ENCODE measurements around the gene ANKRD44. TPM values are rescaled to one million over a fixed set of nuclear protein-coding genes. Genes with fewer than 3 reads are reported as not detected.

ANKRD44 gene
- total RNA-seq, 1 experiment from 2014 or later, result 2.4 TPM

- no TSS peak for BruUV-seq (replicated peaks)
- ChIA-PET POLR2A (ENCODE audit: unreplicated experiment) (no interaction called here), CTCF (no interaction called here)
- H3K4me2 ChIP-seq (ENCODE audit: low read length), result peak overlapping the region; percentile 90
- H3K27me3 ChIP-seq (ENCODE audit: low read length), result no peaks in the 10 kb centered on the region
- 0 out of 2 replicates have a peak, but pooled peaks cover 4% of the 10 kb centered on the region for H4K20me1 ChIP-seq (ENCODE audit: low read length)
- TF ChIP-seq CTCF (conservative IDR thresholded peaks at IDR 0.05; ENCODE audit: low read depth, low read length) (no peak), EZH2 (IDR thresholded peaks at IDR 0.05; ENCODE audit: low read length, unreplicated experiment) (no peak), EZH2phosphoT487 (IDR thresholded peaks at IDR 0.05; ENCODE audit: borderline replicate concordance, low read length) (no peak)
- H3K79me2 ChIP-seq (ENCODE audit: low read length), result no peaks in the 10 kb centered on the region
- H3F3A ChIP-seq (ENCODE audit: low read length, unreplicated experiment), result no peaks in the 10 kb centered on the region
- H3K4me3 ChIP-seq (ENCODE audit: low read length), result peak overlapping the region; percentile 67
- H3K27ac ChIP-seq (ENCODE audit: low read length), result no peak overlapping the region
- ATAC-seq (no peak), DNase-seq (no peak)
- intact Hi-C loops (cut with micrococcal nuclease), result loop anchor here (1.0 to 10.0 kb wide), 5 partner anchors 68 to 295 kb away; no protein-coding TSS in a partner anchor
- H3K9me3 ChIP-seq (ENCODE audit: low read length), result no peaks in the 10 kb centered on the region
- no peaks in the 10 kb centered on the region for H3K9me2 ChIP-seq (replicated peaks; ENCODE audit: low read length)
- no peak overlapping the region for H3K9ac ChIP-seq (ENCODE audit: low read length)
- peak overlapping the region; percentile 79 for H2AFZ ChIP-seq (ENCODE audit: low read length)
- no peaks in the 10 kb centered on the region for H3K36me3 ChIP-seq (ENCODE audit: low read depth, low read length)
- peaks cover 32% of the 10 kb centered on the region for H3K4me1 ChIP-seq (ENCODE audit: insufficient read depth, low read length)
Measured at GRCh38 chr2:197309691-197310231, 819 bp downstream of the ANKRD44 start.

DNA sequence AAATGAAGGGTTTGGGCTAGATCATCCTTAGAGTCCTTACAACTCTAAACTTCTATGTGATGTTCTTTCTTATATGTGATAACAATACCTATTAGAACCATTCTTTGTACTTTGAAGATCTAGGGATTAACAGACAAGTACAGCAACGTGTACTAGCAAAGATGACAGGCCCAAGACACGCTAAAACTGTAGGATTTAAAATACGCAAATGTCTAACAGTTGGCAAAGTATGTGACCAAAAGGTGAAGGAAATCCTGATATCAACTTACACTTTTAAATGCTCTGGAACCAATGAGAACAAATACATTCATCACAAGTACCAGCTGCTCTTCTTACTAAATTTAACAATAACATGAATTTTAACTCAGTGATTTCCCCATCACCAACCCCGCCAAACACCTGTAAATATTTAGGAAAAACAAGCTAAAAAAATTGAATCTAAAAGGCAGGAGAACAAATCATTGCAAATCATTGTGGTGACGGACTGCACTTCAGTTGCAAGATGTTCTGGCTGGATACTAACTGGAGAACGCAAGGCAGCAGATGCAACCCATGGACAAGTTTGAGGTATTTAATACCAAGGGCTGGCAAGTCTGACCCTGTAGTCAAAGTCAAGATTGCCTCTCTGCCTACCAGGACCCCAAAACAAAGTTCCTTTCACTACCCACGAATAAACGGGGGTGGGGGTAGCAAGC is 1.4 kb downstream of the ANKRD44 start:
- Histone ChIP-seq H3K9ac (ENCODE audit: low read length) (no peak overlapping the region), H3K36me3 (ENCODE audit: low read depth, low read length) (no peaks in the 10 kb centered on the region), H3K9me2 (replicated peaks; ENCODE audit: low read length) (no peaks in the 10 kb centered on the region), H3K27me3 (ENCODE audit: low read length) (no peaks in the 10 kb centered on the region), H4K20me1 (ENCODE audit: low read length) (0 out of 2 replicates have a peak, but pooled peaks cover 4% of the 10 kb centered on the region), H3K9me3 (ENCODE audit: low read length) (no peaks in the 10 kb centered on the region), H3K27ac (ENCODE audit: low read length) (no peak overlapping the region), H3K4me3 (ENCODE audit: low read length) (peak overlapping the region; percentile 67; the same call in 1 of the 2 replicates), H2AFZ (ENCODE audit: low read length) (no peak overlapping the region), H3K79me2 (ENCODE audit: low read length) (no peaks in the 10 kb centered on the region), H3K4me1 (ENCODE audit: insufficient read depth, low read length) (peaks cover 38% of the 10 kb centered on the region), H3K4me2 (ENCODE audit: low read length) (peak overlapping the region; percentile 90), H3F3A (ENCODE audit: low read length, unreplicated experiment) (no peaks in the 10 kb centered on the region)
- TF ChIP-seq CTCF (conservative IDR thresholded peaks at IDR 0.05; ENCODE audit: low read depth, low read length) (no peak), EZH2 (IDR thresholded peaks at IDR 0.05; ENCODE audit: low read length, unreplicated experiment) (no peak), EZH2phosphoT487 (IDR thresholded peaks at IDR 0.05; ENCODE audit: borderline replicate concordance, low read length) (no peak)
- ATAC-seq, result no peak
- no peak for DNase-seq
- intact Hi-C loops (cut with micrococcal nuclease), result loop anchor here (10.0 kb wide), 2 partner anchors 174 to 294 kb away; no protein-coding TSS in a partner anchor
- CTCF ChIA-PET, result no interaction called here
- BruUV-seq (replicated peaks), result no TSS peak
- POLR2A ChIA-PET (ENCODE audit: unreplicated experiment), result no interaction called here

- ATAC-seq (no peak), DNase-seq (no peak)
- Histone ChIP-seq H3K9ac (ENCODE audit: low read length) (no peak overlapping the region), H3K27me3 (ENCODE audit: low read length) (no peaks in the 10 kb centered on the region), H3K4me1 (ENCODE audit: insufficient read depth, low read length) (peaks cover 42% of the 10 kb centered on the region), H3K9me2 (replicated peaks; ENCODE audit: low read length) (no peaks in the 10 kb centered on the region), H3K36me3 (ENCODE audit: low read depth, low read length) (no peaks in the 10 kb centered on the region), H2AFZ (ENCODE audit: low read length) (no peak overlapping the region), H4K20me1 (ENCODE audit: low read length) (0 out of 2 replicates have a peak, but pooled peaks cover 4% of the 10 kb centered on the region), H3K4me3 (ENCODE audit: low read length) (no peak overlapping the region), H3K9me3 (ENCODE audit: low read length) (no peaks in the 10 kb centered on the region), H3K27ac (ENCODE audit: low read length) (no peak overlapping the region), H3K79me2 (ENCODE audit: low read length) (no peaks in the 10 kb centered on the region), H3K4me2 (ENCODE audit: low read length) (no peak overlapping the region), H3F3A (ENCODE audit: low read length, unreplicated experiment) (no peaks in the 10 kb centered on the region)
- TF ChIP-seq EZH2phosphoT487 (IDR thresholded peaks at IDR 0.05; ENCODE audit: borderline replicate concordance, low read length), result no peak
- no peak for TF ChIP-seq EZH2 (IDR thresholded peaks at IDR 0.05; ENCODE audit: low read length, unreplicated experiment)
- TF ChIP-seq CTCF (conservative IDR thresholded peaks at IDR 0.05; ENCODE audit: low read depth, low read length), result no peak
- ChIA-PET CTCF (no interaction called here), POLR2A (ENCODE audit: unreplicated experiment) (no interaction called here)
- TSS peak; percentile 35 for BruUV-seq (replicated peaks)
- intact Hi-C loops (cut with micrococcal nuclease), result loop anchor here (10.0 kb wide), 2 partner anchors 174 to 294 kb away; no protein-coding TSS in a partner anchor
Measured at GRCh38 chr2:197308585-197308984, 2.0 kb downstream of the ANKRD44 start.

Measured in PC-3 (cell line).